HG03045 (cell line): ENCODE results near the gene RHOU.

Experiments used
- ATAC-seq: cut with Tn5 transposase; IDR thresholded peaks from one replicate; pipeline ENCODE4 v1.9.1; 2021; ENCODE audit warnings: mild to moderate bottlenecking, moderate library complexity; ENCODE audit not compliant: unreplicated experiment

RHOU gene

GRCh38 chr1:228736844-228737445, 1.7 kb downstream of the RHOU start:
- no peak for ATAC-seq

DNA sequence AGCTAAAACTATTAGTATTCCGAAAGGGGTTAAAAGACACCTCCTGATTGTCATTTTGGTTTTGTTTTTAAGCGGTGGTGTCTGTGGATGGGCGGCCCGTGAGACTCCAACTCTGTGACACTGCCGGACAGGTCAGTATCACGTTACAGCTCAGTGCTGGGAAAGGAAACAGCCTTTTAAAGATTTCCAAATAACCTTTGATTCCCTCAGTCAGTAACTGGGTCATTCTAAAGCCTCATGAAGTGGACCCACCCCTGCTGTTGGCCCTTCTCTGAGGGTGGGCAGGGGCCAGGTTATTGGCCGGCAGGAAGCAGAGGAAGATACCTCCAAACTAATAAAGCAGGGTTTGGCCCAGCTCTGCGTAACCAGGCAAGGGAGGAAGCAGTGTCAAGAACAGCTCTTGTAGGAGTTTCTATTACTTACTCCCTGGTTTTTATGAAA, 2.3 kb downstream of the RHOU start:
- ATAC-seq = no peak

- ATAC-seq = no peak
Measured at GRCh38 chr1:228739826-228740225, 4.5 kb downstream of the RHOU start.

DNA sequence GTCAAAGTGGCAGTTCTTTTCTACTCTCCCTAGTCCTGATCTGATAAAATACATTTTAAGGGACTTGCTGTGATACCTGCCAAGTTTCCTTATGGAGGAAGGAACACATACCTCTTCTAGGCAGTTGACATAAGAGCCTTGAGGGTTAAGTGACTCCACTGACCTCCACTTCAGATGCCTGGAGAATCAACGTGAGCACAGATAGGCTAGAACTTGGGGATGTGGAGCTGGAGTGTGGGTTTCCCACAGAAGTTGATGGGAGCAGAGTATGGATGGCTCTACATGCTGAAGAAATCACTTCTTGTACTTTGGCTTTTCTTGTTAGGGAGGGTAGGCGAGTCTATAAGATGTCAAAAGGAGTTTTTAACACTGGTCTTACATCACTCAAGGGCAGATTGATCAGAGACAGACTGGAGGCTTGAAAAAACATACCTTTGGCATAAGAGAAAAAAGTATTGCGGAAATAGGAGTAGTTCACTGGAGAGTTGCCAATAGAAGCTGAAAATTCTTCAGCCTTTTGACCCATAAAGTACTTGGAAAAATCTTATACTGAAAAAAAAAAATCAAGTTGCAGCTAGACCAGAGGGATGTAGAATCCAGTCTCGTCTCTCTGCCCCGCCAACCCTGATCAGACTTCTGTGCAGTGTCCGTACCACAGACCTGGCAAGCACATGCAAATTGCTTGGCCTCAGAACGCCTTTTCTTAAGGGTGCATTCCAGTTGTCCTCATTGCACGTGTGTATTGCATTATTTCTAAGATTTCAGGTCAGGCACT, 5.5 kb downstream of the RHOU start:
- no peak for ATAC-seq

- no peak for ATAC-seq
Measured at GRCh38 chr1:228742281-228742860, 7.1 kb downstream of the RHOU start.

DNA sequence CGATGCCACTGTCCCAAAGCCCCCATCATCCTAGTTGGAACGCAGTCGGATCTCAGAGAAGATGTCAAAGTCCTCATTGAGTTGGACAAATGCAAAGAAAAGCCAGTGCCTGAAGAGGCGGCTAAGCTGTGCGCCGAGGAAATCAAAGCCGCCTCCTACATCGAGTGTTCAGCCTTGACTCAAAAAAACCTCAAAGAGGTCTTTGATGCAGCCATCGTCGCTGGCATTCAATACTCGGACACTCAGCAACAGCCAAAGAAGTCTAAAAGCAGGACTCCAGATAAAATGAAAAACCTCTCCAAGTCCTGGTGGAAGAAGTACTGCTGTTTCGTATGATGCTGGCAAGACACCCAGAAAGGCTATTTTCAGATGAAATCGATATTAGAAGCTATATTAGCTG, 8.1 kb downstream of the RHOU start:
- no peak for ATAC-seq

GRCh38 chr1:228744356-228744755, 9.1 kb downstream of the RHOU start:
- ATAC-seq = no peak

GRCh38 chr1:228744918-228745317, 9.6 kb downstream of the RHOU start:
- ATAC-seq = no peak

DNA sequence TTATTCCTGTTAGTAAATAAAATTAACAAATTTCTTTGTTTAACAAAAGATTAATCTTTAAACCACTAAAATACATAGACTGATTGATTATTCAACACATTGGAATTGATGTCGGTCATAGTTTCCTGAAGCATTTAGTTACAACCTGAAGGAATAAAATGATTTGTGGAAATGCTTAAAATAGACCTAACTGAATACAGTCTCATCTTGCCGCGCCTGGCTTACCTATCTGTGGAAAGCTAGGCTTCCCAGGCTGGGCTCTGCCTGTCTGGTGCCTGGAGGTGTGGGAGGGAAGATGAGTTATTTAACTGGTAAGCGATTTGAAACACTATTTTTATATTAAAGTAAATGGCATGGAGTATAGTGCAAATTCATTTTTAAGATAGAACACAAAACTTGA, 10.2 kb downstream of the RHOU start:
- no peak for ATAC-seq

DNA sequence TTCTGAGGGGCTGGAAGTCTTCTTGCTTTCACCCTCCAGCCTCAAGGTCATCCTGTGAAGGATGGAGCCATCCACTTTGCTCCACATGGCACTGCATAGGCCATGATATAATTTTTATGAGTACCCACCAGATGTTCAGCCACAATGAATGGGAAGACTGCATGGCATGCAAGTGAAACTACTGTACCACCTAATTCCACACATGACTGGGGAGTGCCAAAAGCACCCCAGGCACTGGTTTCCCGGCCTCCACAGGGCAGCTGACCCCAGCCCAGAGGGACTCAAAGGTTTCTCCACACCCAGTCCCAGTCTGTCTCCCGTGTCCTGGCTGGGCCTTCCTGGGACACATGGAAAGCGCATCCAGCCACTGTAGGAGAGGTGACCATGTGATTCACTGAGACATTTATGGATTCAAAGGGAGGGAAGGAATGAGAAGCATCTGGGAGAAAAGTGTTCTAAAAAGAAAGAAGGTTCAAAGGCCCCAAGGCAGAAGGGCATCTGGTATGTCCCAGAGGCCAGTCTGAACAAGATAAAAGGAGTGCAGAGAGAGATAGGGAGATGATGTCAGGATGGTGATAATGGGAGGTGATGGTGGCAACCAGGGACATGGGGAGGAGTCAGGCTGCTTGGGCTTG, 12.1 kb downstream of the RHOU start:
- no peak for ATAC-seq

- ATAC-seq = no peak
Measured at GRCh38 chr1:228748029-228748428, 12.8 kb downstream of the RHOU start.

DNA sequence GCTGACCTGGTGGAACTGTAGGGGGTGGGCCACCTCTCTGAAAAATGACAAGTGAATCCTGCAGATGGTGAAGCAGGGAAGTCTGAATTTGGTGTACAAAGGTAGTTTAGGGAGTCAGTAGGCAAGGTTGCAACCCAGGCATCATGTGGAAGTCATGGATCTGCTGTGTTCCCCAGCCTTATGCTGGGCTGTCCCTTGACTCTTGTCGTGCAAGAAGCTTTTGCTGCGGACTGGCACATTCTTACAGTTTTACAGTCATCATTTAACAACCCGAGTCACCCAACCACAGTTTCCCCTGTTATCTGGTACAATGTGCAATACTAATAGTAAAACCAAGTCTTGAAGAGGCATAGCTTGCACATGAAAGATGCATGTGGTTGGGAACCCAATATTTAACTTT, 13.2 kb downstream of the RHOU start:
- no peak for ATAC-seq

- ATAC-seq = no peak
Measured at GRCh38 chr1:228749765-228750164, 14.5 kb downstream of the RHOU start.

GRCh38 chr1:228750915-228751314, 15.6 kb downstream of the RHOU start:
- no peak for ATAC-seq

GRCh38 chr1:228751360-228752098, 16.2 kb downstream of the RHOU start:
- ATAC-seq = no peak

- no peak for ATAC-seq
Measured at GRCh38 chr1:228752258-228752657, 17.0 kb downstream of the RHOU start.

- no peak for ATAC-seq
Measured at GRCh38 chr1:228752675-228753265, 17.5 kb downstream of the RHOU start.

DNA sequence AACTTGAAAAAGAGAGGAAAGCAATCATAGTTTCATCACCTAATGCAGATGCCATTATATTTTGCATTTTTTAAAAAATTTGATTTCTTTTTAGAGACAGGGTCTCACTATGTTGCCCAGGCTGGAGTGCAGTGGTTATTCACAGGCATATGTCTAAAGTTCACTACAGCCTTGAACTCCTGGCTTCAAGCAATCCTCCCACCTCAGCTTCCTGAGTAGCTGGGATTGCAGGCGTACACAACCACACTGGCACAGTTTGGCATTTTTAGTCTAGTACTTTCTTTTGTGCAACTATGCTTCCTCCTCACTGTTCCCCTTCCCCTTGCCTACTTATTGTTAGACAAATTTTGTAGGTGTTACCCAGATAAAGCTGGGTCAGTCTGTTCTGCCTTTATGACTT, 18.0 kb downstream of the RHOU start:
- no peak for ATAC-seq

GRCh38 chr1:228753786-228754360, 18.6 kb downstream of the RHOU start:
- no peak for ATAC-seq

DNA sequence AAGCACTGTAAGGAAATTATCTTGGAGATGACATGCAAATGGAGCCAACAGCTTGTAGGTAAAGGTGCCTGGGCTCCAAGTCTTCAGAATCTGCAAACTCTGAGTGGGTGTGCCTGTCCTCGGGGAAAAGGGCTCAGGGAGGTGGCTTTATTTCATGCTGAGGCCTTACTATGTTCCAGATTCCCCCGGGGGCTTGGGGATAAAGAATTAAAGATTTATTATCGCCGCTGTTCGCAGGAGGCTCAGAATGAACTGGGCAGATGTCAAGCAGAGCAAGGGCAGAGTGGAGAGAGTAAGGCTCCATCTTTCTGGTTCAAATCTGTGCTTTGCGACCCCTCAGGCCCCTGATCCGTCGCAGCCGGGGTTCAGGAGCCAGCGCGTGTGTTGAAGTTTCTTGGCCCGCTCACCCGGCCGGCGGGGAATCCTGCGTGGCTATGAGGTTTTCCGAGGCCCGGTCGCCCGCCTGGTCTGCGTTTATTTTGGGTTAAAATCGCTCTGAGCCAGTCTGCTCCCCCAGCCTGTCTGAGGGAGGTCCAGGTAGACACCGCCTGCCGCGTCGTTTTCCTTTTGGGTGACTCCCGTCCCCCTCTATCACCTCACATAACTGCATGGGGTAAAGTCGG, 19.5 kb downstream of the RHOU start:
- no peak for ATAC-seq
